GM19452 (cell line): ENCODE results near the gene THAP2.
"Not testable (repeated sequence)": the region's sequence is repeated elsewhere in the genome, so short reads cannot be mapped to it uniquely, and the experiment has no call there.

ENCODE experiments used
- ATAC-seq: cut with Tn5 transposase; IDR thresholded peaks from one replicate; pipeline ENCODE4 v1.9.1; 2021; ENCODE audit not compliant: unreplicated experiment

The THAP2 gene

DNA sequence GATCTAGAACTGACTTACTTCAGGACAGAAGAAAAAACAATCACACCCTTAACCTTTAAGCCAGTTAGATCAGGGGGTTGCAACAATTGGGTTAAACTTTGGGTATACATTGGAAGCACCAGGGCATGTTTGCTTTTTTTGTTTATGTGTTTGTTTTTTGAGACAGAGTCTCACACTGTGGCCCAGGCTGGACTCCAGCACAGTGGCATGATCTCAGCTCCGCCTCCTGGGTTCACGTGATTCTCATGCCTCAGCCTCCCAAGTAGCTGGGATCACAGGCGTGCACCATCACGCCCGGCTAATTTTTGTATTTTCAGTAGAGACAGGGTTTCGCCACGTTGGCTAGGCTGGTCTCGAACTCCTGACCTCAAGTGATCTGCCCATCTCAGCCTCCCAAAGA is 38.1 kb downstream of the THAP2 start:
- not testable (repeated sequence) for ATAC-seq

GRCh38 chr12:71702590-71702989 is 38.5 kb downstream of the THAP2 start:
- ATAC-seq = no peak

DNA sequence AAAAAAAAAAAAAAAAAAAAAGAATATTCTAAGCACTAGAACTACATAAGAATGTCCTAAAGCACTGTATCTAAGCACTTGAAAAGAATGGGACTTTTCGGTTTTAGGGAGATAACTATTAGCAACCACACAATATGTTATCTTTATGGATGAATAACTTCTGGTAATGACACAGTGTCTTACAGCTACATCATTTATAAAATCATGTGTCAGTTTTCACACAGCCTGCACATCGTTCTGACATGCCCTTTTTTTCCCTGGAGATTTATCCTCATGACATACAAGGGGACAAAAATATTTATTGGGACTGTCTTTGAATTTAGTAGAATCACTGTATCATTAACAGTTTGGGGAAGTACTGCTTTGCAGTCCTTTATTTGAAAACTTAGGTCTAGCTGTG is 39.1 kb downstream of the THAP2 start:
- no peak for ATAC-seq

DNA sequence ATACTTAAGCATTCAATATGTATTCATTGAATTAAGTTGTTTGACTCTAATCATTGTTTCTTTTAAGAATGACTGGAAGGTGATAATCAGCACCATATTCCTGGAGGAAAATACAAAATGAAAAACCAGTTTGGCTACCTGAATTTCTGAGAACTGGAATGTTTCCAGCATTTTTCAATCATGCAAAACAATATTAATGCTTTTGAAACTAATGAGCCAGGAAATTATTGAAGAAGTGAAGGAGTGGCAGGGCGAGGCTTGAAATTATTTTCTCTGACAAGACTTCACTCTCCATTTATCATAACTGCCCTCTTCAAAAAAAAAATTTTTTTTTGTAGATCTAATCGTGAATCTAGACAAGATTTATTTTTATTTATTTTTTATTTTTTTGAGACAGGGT is 40.8 kb downstream of the THAP2 start:
- no peak for ATAC-seq

DNA sequence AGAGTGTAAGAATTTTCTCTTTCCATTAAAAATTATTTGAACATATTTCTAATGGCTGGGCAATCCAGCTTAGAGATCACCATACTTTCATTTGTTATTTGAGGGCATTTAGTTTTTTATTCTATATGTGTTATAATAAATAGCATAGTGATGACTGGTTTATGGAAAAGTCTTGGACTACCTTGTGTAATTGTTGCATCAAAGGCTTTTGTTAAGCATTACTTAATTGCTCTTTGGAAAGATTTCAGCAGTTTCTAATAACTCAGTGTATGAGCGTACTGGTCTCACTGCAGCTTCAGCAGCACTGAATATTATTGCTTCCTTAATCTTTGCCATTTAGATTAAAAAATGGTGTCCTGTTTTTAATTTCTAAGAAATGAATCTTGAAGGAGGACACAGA is 44.6 kb downstream of the THAP2 start:
- ATAC-seq = no peak

DNA sequence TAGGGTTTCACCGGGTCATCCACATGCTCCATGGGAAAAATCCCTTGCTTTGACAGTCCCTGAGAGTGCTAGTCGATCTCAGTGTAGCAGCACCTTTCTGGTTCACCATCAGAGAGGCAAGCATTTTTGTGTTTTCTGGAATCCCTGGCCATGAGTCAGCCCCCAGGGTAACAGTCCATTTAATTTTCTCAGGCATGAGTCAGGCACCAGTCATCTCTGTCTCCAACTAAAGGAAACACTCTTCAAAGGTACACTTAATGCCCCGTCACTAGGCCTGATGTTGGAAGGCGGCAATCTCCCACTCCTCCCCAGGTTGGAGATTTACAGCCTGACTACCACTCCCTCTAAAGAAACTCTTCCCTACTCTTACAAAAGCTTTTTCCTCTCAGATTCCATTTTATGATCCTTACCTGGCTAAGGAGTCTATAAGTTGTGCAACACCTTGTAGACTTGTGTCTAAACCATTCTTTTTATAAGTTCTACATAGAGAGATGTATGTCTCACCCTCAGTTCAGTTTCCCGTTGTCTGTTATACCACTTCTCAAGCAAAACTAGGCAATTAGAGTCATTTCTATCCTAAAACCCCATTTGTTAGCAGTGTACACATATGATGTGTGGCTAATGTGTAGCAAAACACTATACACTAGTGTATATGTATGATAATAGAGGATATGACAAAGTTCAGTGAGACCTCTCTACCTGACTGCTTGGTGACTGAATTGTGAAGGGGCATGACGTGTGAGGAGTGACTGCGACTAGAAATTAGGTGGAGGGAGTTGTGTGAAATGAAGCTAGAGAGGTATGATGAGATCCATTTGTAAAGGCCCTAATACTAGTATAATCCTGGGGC is 46.4 kb downstream of the THAP2 start:
- no peak for ATAC-seq

DNA sequence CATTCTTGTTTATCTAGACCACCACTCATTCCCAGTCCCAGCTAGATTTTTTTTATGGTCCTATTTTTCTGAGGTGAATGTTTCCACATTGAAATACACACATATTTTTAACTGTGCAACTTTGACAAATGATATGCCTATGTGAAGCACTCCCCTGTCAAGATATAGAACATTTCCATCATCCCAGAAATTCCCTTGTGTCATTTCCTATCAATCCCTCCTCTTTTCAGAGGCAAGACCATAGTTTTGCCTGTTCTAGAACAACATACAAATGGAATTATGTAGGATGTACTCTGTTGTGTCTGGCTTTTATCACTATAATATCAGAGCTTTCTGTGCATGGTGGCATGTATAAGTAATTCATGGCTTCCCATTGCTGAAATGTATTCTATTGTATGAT is 54.5 kb downstream of the THAP2 start:
- ATAC-seq = no peak

DNA sequence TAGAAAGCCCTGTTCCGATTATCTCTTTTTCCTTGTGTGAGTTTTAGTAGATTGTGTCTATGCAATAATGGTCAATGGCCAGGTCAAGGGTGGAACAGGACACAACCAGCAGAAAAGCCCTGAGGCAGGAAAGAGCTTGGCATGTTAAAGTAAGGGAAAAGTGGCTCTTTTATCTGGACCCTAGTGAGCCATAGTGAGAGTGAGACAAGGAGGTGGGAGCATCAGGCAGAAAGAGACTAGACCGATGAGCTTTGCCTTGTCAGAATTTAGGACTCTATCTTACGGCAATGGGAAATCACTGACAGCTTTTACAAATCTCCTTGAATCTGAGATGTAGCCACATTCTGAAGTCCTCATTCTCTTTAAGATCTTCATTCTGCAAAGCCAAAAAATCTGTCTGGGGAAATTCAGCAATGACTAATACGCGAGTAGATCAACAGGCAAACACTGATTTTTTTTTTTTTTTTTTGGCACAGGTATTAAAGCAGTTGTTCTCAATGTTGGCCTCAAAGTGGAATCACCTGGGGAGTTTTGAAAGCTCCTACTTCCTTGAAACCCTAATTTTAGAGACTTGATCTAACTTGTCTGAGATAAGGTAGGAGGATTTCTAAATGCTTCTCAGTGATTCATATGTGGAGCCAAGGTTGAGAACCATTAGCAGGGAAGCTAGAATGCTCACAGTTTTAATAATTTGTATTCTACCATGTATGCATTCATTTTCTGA is 55.7 kb downstream of the THAP2 start:
- no peak for ATAC-seq

DNA sequence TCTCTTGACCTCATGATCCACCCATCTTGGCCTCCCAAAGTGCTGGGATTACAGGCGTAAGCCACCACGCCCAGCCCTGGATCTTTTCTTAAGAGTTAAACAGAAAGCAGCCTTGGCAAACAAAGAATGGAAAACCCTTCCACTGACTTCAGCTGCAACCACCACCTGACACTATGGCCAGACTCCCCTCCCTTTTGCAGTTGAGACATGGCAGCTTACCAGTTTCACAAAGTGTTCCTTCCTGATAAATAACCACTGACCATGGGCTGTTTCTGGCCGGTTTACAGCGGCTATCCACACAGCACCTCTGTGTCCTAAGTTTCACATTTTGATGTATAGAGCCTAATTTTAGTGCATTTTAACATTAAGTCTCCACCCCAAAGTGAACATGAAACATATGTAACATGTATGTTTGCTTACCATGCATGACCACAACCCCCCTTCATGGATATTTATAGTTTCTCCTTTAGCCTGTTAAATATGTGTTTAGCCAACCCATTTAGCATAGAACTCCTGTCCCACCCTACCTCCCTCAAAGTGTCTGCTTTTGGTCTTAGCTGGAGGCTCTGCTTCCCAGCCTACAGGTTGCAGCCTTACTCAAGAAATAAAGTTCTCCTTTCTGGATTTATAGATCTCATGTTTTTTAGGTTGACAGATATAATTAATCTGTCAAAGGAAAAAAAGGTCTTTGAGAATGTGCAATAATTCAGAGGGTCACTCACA is 57.8 kb downstream of the THAP2 start:
- no peak for ATAC-seq

GRCh38 chr12:71725011-71725410 is 60.9 kb downstream of the THAP2 start:
- ATAC-seq = no peak

DNA sequence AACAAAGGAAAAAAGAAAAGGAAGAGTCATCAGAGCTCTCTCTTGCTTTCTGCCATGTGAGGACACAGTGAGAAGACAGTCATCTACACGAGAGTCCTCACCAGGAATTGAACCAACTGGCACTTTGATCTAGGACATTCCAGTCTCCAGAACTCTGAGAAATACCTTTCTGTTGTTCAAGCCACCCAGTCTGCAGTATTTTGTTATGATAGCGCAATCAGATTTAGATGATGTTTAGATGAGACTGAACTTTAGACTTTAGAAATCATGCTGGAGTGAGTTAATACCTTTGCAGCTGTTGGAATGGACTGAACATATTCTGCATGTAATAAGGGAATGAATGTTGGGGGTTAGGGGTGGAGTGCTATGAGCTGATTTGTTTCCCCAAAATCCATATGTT is 62.4 kb downstream of the THAP2 start:
- no peak for ATAC-seq

DNA sequence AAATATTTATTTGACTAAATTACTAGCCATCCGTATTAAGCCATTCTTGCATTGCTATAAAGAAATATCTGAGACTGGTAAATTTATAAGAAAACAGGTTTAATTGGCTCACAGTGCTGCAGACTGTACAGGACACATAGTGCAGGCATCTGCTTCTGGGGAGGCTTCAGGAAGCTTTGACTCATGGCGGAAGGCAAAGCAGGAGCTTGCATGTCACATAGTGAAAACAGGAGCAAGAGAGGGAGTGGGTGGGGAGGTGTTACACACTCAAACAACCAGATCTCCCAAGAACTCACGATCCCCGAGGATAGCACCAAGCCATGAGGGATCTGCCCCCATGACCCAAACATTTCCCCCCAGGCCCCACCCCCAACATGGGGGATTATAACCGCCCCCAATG is 63.9 kb downstream of the THAP2 start:
- no peak for ATAC-seq
